Ovary (tissue), 9 donors: Measurements from ENCODE around the gene ZNF565. TPM values are rescaled to one million over a fixed set of nuclear protein-coding genes. Genes with fewer than 3 reads are reported as not detected.
"Not testable (repeated sequence)": the region's sequence is repeated elsewhere in the genome, so short reads cannot be mapped to it uniquely, and the experiment has no call there.

Source experiments
- DNase-seq, 5 donors: peaks; one replicate each; pipeline ENCODE4 v3.0.0-alpha.2; 2019 to 2020
- H3K27ac ChIP-seq, 2 donors: fragments of 200-600 bp; one replicate each; pipeline versions ENCODE4 v1.5.1 to v1.8.0; 2019 to 2022
- H3K27me3 ChIP-seq: fragments of 200-600 bp; one replicate; pipeline ENCODE4 v1.8.0; 2022
- H3K36me3 ChIP-seq: fragments of 200-600 bp; sonication (generic); one replicate; pipeline ENCODE4 v1.5.1; 2019
- H3K4me1 ChIP-seq: one replicate; pipeline ENCODE4 v1.8.1; 2013; ENCODE audit warnings: mild to moderate bottlenecking, moderate library complexity; ENCODE audit not compliant: insufficient read depth
- H3K4me3 ChIP-seq: fragments of 200-600 bp; sonication (generic); one replicate; pipeline ENCODE4 v1.5.1; 2017
- H3K9me3 ChIP-seq, 2 donors: fragments of 200-600 bp in 1 of 2; sonication (generic) in 1 of 2; one replicate each; pipeline versions ENCODE4 v1.5.1 to v1.8.1; 2013 to 2019; ENCODE audit warnings: mild to moderate bottlenecking in 1 of 2, moderate library complexity in 1 of 2
- CTCF ChIP-seq, 3 donors: fragments of 450-650 bp in 2 of 3; fragments of 200-600 bp in 1 of 3; IDR thresholded peaks; one replicate each; pipeline versions ENCODE4 v1.5.1 to v1.8.0; 2016 to 2022; ENCODE audit warnings: antibody characterized with exemption in 3 of 3, mild to moderate bottlenecking in 1 of 3
- EP300 ChIP-seq: sonication (generic); formaldehyde crosslinking; IDR thresholded peaks from one replicate; pipeline ENCODE4 v1.6.1; 2017; ENCODE audit warnings: antibody characterized with exemption
- POLR2A ChIP-seq: fragments of 450-650 bp; IDR thresholded peaks from one replicate; pipeline ENCODE4 v1.6.1; 2017; ENCODE audit warnings: antibody characterized with exemption, mild to moderate bottlenecking, moderate library complexity
- WGBS, 3 donors: extraction: QIAGEN DNeasy Blood & Tissue Kit in 1 of 3; methylation state at CpG; one replicate each; pipeline versions ENCODE4 v1.1.5 to v1.1.7; 2013 to 2017; 5-methylcytosine and 5-hydroxymethylcytosine counted together
- intact Hi-C, 4 donors: fragments of 100-400 bp; cut with DNase I; formaldehyde crosslinking; loops; one replicate each; pipeline versions ENCODE4 v1.11.0 to v1.15.1; 2022 to 2023
- polyA plus RNA-seq, 2 donors: library from polyadenylated mRNA; stranded (reverse); fragments of 200-250 nt in 1 of 2; fragments of 350-450 nt in 1 of 2; fragmentation: Illumina TruSeq in 1 of 2; extraction: RNeasy Lipid Tissue Mini Kit (QIAGEN cat#74804) in 1 of 2; gene quantifications; one replicate each; pipeline ENCODE4 v1.2.3, GENCODE V29; 2013 to 2014
- total RNA-seq, 7 donors: library from RNA; depleted of rRNA in 2 of 7; stranded (reverse); fragments of >200 nt in 2 of 7; fragmentation: NEBNext Ultra II Directional in 3 of 7; extraction: Animal tissue kit (Norgen Biotek cat#: 25700) in 3 of 7; gene quantifications; one replicate each; pipeline versions ENCODE4 v1.1.0 to v1.2.4, GENCODE V29; 2016 to 2023
- donor health status: DM: no; HTN: no; CAD: no; lungs with moderate emphysema.
- donor health status: DM: no; HTN: no; CAD: no.
- donor health status: Bipolar disorder and iron deficiency.
- donor health status: DM: yes; HTN: yes; CAD: no.
- donor health status: DM: no; HTN: no; CAD: no.
- donor health status: DM: yes; HTN: yes; CAD: no.

Gene ZNF565
- total and polyA plus RNA-seq, 9 donors, result 3.6 to 10.1 (median 7.5) TPM

GRCh38 chr19:36244066-36244465 lies 29.6 kb upstream of the ZNF565 start:
- no peak overlapping the region for H3K4me3 ChIP-seq
- intact Hi-C loops, result no loop called here
- no peak overlapping the region for H3K27ac ChIP-seq
- no peak for TF ChIP-seq POLR2A
- TF ChIP-seq EP300, result no peak
- TF ChIP-seq CTCF (IDR thresholded peaks at IDR 0.05), result no peak
- peaks cover 9% of the 10 kb centered on the region for H3K4me1 ChIP-seq
- H3K27me3 ChIP-seq, result no peaks in the 10 kb centered on the region
- H3K9me3 ChIP-seq, result no peaks in the 10 kb centered on the region
- H3K36me3 ChIP-seq, result no peaks in the 10 kb centered on the region
- WGBS, 3 donors, result 67 to 79% (median 69%) methylated on average over 11 of the region's 11 CpGs
- no peak for DNase-seq

GRCh38 chr19:36236946-36237310 lies 22.5 kb upstream of the ZNF565 start:
- H3K9me3 ChIP-seq, result peaks cover 0 to 13% of the 10 kb centered on the region in 2 donors
- TF ChIP-seq CTCF (IDR thresholded peaks at IDR 0.05) (no peak), EP300 (no peak)
- H3K4me1 ChIP-seq, result no peaks in the 10 kb centered on the region
- H3K27ac ChIP-seq, result no peak overlapping the region
- H3K36me3 ChIP-seq, result peaks cover 2% of the 10 kb centered on the region
- H3K27me3 ChIP-seq, result no peaks in the 10 kb centered on the region
- H3K4me3 ChIP-seq, result no peak overlapping the region
- intact Hi-C loops, result no loop called here
- DNase-seq, result no peak
- WGBS, 3 donors, result 94 to 99% (median 98%) methylated on average over 3 of the region's 3 CpGs

GRCh38 chr19:36236304-36236945 lies 22.0 kb upstream of the ZNF565 start:
- intact Hi-C loops, result no loop called here
- DNase-seq, result no peak
- Histone ChIP-seq H3K4me3 (no peak overlapping the region), H3K9me3 (peaks cover 0 to 13% of the 10 kb centered on the region in 2 donors), H3K27ac (no peak overlapping the region), H3K27me3 (no peaks in the 10 kb centered on the region), H3K36me3 (peaks cover 2% of the 10 kb centered on the region), H3K4me1 (no peaks in the 10 kb centered on the region)
- 92 to 96% (median 95%) methylated on average over 6 of the region's 6 CpGs for WGBS, 3 donors
- TF ChIP-seq EP300, result no peak
- no peak for TF ChIP-seq POLR2A
- TF ChIP-seq CTCF (IDR thresholded peaks at IDR 0.05), result no peak

GRCh38 chr19:36233626-36234025 lies 19.2 kb upstream of the ZNF565 start:
- DNase-seq, intact Hi-C loops, H3K4me3 ChIP-seq, H3K27ac ChIP-seq, H3K27me3 ChIP-seq, H3K36me3 ChIP-seq, H3K4me1 ChIP-seq: not testable (repeated sequence)
- H3K9me3 ChIP-seq, result peaks cover 0 to 13% of the 10 kb centered on the region in 2 donors
- WGBS, 3 donors, result 72 to 93% (median 92%) methylated on average over 7 of the region's 7 CpGs

- H3K9me3 ChIP-seq, result no peaks in the 10 kb centered on the region
- WGBS, 3 donors, result 20 to 39% (median 31%) methylated on average over 5 of the region's 5 CpGs
- H3K36me3 ChIP-seq, result peaks cover 2% of the 10 kb centered on the region
- no peaks in the 10 kb centered on the region for H3K27me3 ChIP-seq
- H3K27ac ChIP-seq, result no peak overlapping the region
- no peak overlapping the region for H3K4me3 ChIP-seq
- DNase-seq, result no peak
- intact Hi-C loops, result no loop called here
- peaks cover 7% of the 10 kb centered on the region for H3K4me1 ChIP-seq
- TF ChIP-seq EP300 (no peak), CTCF (IDR thresholded peaks at IDR 0.05) (no peak), POLR2A (no peak)
These were observed 10.9 kb upstream of the ZNF565 start for GRCh38 chr19:36225219-36225892.
